HepG2 (cell line): Measurements from ENCODE around the gene ZNF282. TPM values are rescaled to one million over a fixed set of nuclear protein-coding genes. Genes with fewer than 3 reads are reported as not detected.

Experiments used
- ATAC-seq: fragments of 200-7000 bp; cut with Tn5 transposase; 3 replicates; pipeline ENCODE4 v1.9.1; 2020; ENCODE audit warnings: mild to moderate bottlenecking, moderate library complexity
- BruUV-seq: library from RNA; stranded (reverse); fragments of 400-500 nt; replicated peaks from 2 replicates; lab custom pipeline; 2021; lab: Mats Ljungman, UMichigan
- CTCF ChIA-PET: fragments of 300-600 bp; formaldehyde crosslinking; extraction: SDS; loops from one replicate; lab custom pipeline; 2021; ENCODE audit warnings: low total read pairs, inconsistent platforms, low intra/inter-chr PET ratio; lab: Yijun Ruan, JAX
- POLR2A ChIA-PET: fragments of 350-600 bp; sonication (Branson Sonifier 250); formaldehyde crosslinking; loops from one replicate; lab custom pipeline; 2020; ENCODE audit warnings: antibody characterized with exemption, inconsistent platforms; lab: Yijun Ruan, JAX
- DNase-seq: peaks from one replicate; pipeline ENCODE4 v3.0.0-alpha.2; 2015; ENCODE audit warnings: low spot score
- FAIRE-seq: peaks from 3 replicates; lab custom pipeline; 2011; peaks lifted over from hg19 to GRCh38; lab: Jason Lieb, UNC
- H2AFZ ChIP-seq: one replicate; pipeline ENCODE4 v1.6.1; 2011; ENCODE audit warnings: low read length, inconsistent platforms
- H3K27ac ChIP-seq: fragments of 300-600 bp; 3 replicates; pipeline ENCODE4 v1.8.0; 2011; ENCODE audit warnings: mixed run types, mild to moderate bottlenecking, mixed read lengths, low read length, inconsistent platforms; ENCODE audit not compliant: insufficient read depth; ENCODE audit errors: extremely low read length
- H3K27me3 ChIP-seq, 2 experiments: fragments of 200-600 bp in 1 of 2; 2 replicates in 1 of 2; 3 replicates in 1 of 2; pipeline versions ENCODE4 v1.6.0 to v1.8.0; 2011; ENCODE audit warnings: low read length in 2 of 2, mild to moderate bottlenecking in 2 of 2, moderate library complexity in 2 of 2, inconsistent platforms in 1 of 2; ENCODE audit not compliant: insufficient read depth in 2 of 2, control insufficient read depth in 1 of 2
- H3K36me3 ChIP-seq, 2 experiments: fragments of 200-600 bp in 1 of 2; replicated peaks in 1 of 2; 2 replicates in 1 of 2; 3 replicates in 1 of 2; pipeline versions ENCODE4 v1.5.1 to v1.8.0; 2011; ENCODE audit warnings: low read length in 2 of 2, inconsistent platforms in 1 of 2; ENCODE audit not compliant: insufficient read depth in 2 of 2, control insufficient read depth in 1 of 2
- H3K4me1 ChIP-seq: 2 replicates; pipeline ENCODE4 v1.5.1; 2012; ENCODE audit warnings: low read length, inconsistent platforms; ENCODE audit not compliant: insufficient read depth
- H3K4me2 ChIP-seq: 2 replicates; pipeline ENCODE4 v1.6.0; 2011; ENCODE audit warnings: low read depth, low read length, inconsistent platforms
- H3K4me3 ChIP-seq, 3 experiments: fragments of 200-600 bp in 1 of 3; sonication (generic), shearing (Covaris generic) in 1 of 3; replicated peaks in 1 of 3; 2 replicates each; pipeline ENCODE4 v1.5.1; 2011 to 2016; ENCODE audit warnings: low read length in 3 of 3, inconsistent platforms in 2 of 3, low read depth in 2 of 3, mild to moderate bottlenecking in 2 of 3, control low read depth in 1 of 3, mixed read lengths in 1 of 3; ENCODE audit not compliant: insufficient read depth in 1 of 3
- H3K79me2 ChIP-seq: one replicate; pipeline ENCODE4 v1.6.1; 2011; ENCODE audit warnings: low read length, inconsistent platforms; ENCODE audit not compliant: insufficient read depth
- H3K9ac ChIP-seq: 2 replicates; pipeline ENCODE4 v1.6.0; 2011; ENCODE audit warnings: mild to moderate bottlenecking, low read depth, low read length, inconsistent platforms; ENCODE audit not compliant: insufficient read depth
- H3K9me3 ChIP-seq: 2 replicates; pipeline ENCODE4 v1.5.1; 2012; ENCODE audit warnings: mild to moderate bottlenecking, low read length
- H4K20me1 ChIP-seq: 2 replicates; pipeline ENCODE4 v1.6.0; 2011; ENCODE audit warnings: inconsistent platforms, mild to moderate bottlenecking, low read length, moderate library complexity; ENCODE audit not compliant: insufficient read depth
- ATF7 ChIP-seq, 2 experiments: fragments of 450-650 bp in 1 of 2; sonication (generic) in 1 of 2; formaldehyde crosslinking in 1 of 2; IDR thresholded peaks; 2 replicates each; pipeline versions ENCODE4 v1.4.0 to v1.6.1; 2016 to 2020; ENCODE audit warnings: antibody characterized with exemption in 1 of 2, mild to moderate bottlenecking in 1 of 2, missing genetic modification reagents in 1 of 2
- FOSL1 ChIP-seq: sonication (generic); formaldehyde crosslinking; IDR thresholded peaks from 2 replicates; pipeline ENCODE4 v1.9.0; 2021; ENCODE audit warnings: missing genetic modification reagents, borderline replicate concordance
- FOXO1 ChIP-seq: sonication (generic); formaldehyde crosslinking; IDR thresholded peaks from 2 replicates; pipeline ENCODE4 v1.4.0; 2020; ENCODE audit warnings: missing genetic modification reagents
- ZNF572 ChIP-seq: sonication (generic); formaldehyde crosslinking; IDR thresholded peaks from 2 replicates; pipeline ENCODE4 v1.5.1; 2020; ENCODE audit warnings: mild to moderate bottlenecking, missing genetic modification reagents
- ZNF605 ChIP-seq: sonication (generic); formaldehyde crosslinking; IDR thresholded peaks from 2 replicates; pipeline ENCODE4 v1.8.0; 2022; ENCODE audit warnings: mild to moderate bottlenecking, missing genetic modification reagents
- ZNF652 ChIP-seq: IDR thresholded peaks from 2 replicates; pipeline ENCODE4 v1.6.1; 2016; ENCODE audit warnings: low read depth, borderline replicate concordance
- WGBS: methylation state at CpG from one replicate; pipeline ENCODE4 v1.1.6; 2017; ENCODE audit warnings: low lambda C conversion rate; 5-methylcytosine and 5-hydroxymethylcytosine counted together
- in situ Hi-C: cut with HindIII; loops from 2 replicates; pipeline ENCODE4 v1.10.0; 2017; ENCODE audit warnings: low pct_unique_long_range_greater_than_20kb; ENCODE audit not compliant: extremely low pct_ligation_motif_present
- intact Hi-C: fragments of 100-400 bp; cut with micrococcal nuclease; formaldehyde crosslinking; loops from one replicate; pipeline ENCODE4 v1.10.0; 2022; ENCODE audit not compliant: unreplicated experiment
- polyA plus RNA-seq, 8 experiments: library from polyadenylated mRNA; depleted of rRNA in 3 of 8; stranded (reverse) in 7 of 8; unstranded in 1 of 8; fragments of >200 nt; fragmentation: Illumina TruSeq in 4 of 8; extraction: Trizol in 4 of 8; gene quantifications; 2 replicates each; pipeline versions ENCODE4 v1.2.1 to v1.2.3, GENCODE V29; 2011 to 2016; ENCODE audit warnings: low read depth in 4 of 8, missing spikeins in 1 of 8, mixed read lengths in 1 of 8; ENCODE audit not compliant: insufficient read depth in 1 of 8
- total RNA-seq, 5 experiments: library from RNA; depleted of rRNA; stranded (reverse); fragments of >200 nt; fragmentation: Illumina TruSeq; extraction: Trizol; gene quantifications; 2 replicates each; pipeline ENCODE4 v1.2.3, GENCODE V29; 2016; ENCODE audit warnings: low read depth in 1 of 5

Gene ZNF282
- total and polyA plus RNA-seq, 2 of the 13 experiments (the other 11 are each of a cell fraction or from before 2014, with no cell fraction given) = 9.1 to 20.9 TPM

GRCh38 chr7:149210551-149210950, 15.2 kb downstream of the ZNF282 start:
- H4K20me1 ChIP-seq = no peaks in the 10 kb centered on the region
- H3K4me3 ChIP-seq = no peak overlapping the region
- no peaks in the 10 kb centered on the region for H3K9me3 ChIP-seq
- BruUV-seq = no TSS peak
- H2AFZ ChIP-seq = no peak overlapping the region
- CTCF ChIA-PET = no interaction called here
- DNase-seq (no peak), FAIRE-seq (no peak), ATAC-seq (no peak)
- no peak overlapping the region for H3K9ac ChIP-seq
- H3K4me2 ChIP-seq = no peak overlapping the region
- peaks cover 32 to 91% of the 10 kb centered on the region in 2 experiments for H3K36me3 ChIP-seq
- H3K27ac ChIP-seq = no peak overlapping the region
- TF ChIP-seq FOSL1 (CRISPR knock-in tag) = no peak
- no peak for TF ChIP-seq ZNF605
- no peak for TF ChIP-seq ZNF572 (CRISPR knock-in tag)
- TF ChIP-seq, all 625 proteins: peak for 0
- H3K79me2 ChIP-seq = peaks cover 2% of the 10 kb centered on the region
- H3K4me1 ChIP-seq = no peaks in the 10 kb centered on the region
- WGBS = 97% methylated on average over 11 of the region's 11 CpGs
- no peaks in the 10 kb centered on the region for H3K27me3 ChIP-seq
- POLR2A ChIA-PET = no interaction called here
- intact Hi-C loops (no loop called here), in situ Hi-C loops (no loop called here)

- no peaks in the 10 kb centered on the region for H3K9me3 ChIP-seq
- ChIA-PET CTCF (no interaction called here), POLR2A (no interaction called here)
- 94% methylated on average over 7 of the region's 7 CpGs for WGBS
- H3K27me3 ChIP-seq = no peaks in the 10 kb centered on the region
- H3K9ac ChIP-seq = no peak overlapping the region
- no peak overlapping the region for H3K27ac ChIP-seq
- no peak for FAIRE-seq
- peaks cover 32 to 94% of the 10 kb centered on the region in 2 experiments for H3K36me3 ChIP-seq
- no peaks in the 10 kb centered on the region for H3K79me2 ChIP-seq
- no peak overlapping the region for H3K4me3 ChIP-seq
- no peak for DNase-seq
- 0 out of 2 replicates have a peak, but pooled peaks cover 3% of the 10 kb centered on the region for H4K20me1 ChIP-seq
- H3K4me1 ChIP-seq = no peaks in the 10 kb centered on the region
- no TSS peak for BruUV-seq
- no peak for TF ChIP-seq FOXO1
- TF ChIP-seq ATF7 (IDR thresholded peaks at IDR 0.05) = peak; percentile 62
- no peak for TF ChIP-seq ATF7 (CRISPR knock-in tag; IDR thresholded peaks at IDR 0.05)
- peak; percentile 45; the same call in 1 of the 2 replicates for TF ChIP-seq ZNF652 (CRISPR knock-in tag)
- TF ChIP-seq, all 625 proteins: peak for 2
- Histone ChIP-seq H3K4me2 (no peak overlapping the region), H2AFZ (no peak overlapping the region)
- no peak for ATAC-seq
- intact Hi-C loops = no loop called here
- in situ Hi-C loops = no loop called here
Observed at GRCh38 chr7:149214020-149214720, 18.8 kb downstream of the ZNF282 start.
